Measurements from ENCODE around the gene WWOX.

WWOX gene

DNA sequence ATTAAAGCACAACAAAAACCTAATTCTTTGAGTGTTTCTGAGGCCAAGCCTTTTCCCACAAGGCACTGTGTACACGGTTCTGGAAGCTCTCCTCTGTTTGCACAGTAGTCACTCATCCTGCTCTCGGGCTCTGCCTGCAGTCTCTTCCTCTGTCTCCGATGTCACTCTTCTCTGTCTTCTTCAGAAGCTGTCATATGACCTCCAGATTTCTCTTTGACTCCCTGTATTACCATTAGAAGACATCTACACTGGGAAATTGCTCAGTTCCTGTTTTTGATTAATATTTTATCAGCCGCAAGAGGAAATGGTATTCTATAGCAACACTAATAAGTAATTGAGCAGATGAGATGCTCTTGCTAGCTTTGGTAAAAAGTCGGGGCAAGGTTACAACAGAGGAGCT lies 422.9 kb downstream of the WWOX start:
- TF ChIP-seq, protein P1, sequence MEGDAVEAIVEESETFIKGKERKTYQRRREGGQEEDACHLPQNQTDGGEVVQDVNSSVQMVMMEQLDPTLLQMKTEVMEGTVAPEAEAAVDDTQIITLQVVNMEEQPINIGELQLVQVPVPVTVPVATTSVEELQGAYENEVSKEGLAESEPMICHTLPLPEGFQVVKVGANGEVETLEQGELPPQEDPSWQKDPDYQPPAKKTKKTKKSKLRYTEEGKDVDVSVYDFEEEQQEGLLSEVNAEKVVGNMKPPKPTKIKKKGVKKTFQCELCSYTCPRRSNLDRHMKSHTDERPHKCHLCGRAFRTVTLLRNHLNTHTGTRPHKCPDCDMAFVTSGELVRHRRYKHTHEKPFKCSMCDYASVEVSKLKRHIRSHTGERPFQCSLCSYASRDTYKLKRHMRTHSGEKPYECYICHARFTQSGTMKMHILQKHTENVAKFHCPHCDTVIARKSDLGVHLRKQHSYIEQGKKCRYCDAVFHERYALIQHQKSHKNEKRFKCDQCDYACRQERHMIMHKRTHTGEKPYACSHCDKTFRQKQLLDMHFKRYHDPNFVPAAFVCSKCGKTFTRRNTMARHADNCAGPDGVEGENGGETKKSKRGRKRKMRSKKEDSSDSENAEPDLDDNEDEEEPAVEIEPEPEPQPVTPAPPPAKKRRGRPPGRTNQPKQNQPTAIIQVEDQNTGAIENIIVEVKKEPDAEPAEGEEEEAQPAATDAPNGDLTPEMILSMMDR (IDR thresholded peaks at IDR 0.05) = no peak
- Histone ChIP-seq H3K36me3 (no peaks in the 10 kb centered on the region), H3K4me1 (no peaks in the 10 kb centered on the region), H3K9me3 (no peaks in the 10 kb centered on the region), H3K4me3 (no peak overlapping the region), H3K27ac (no peak overlapping the region), H3K27me3 (no peaks in the 10 kb centered on the region)
- DNase-seq = no peak
- intact Hi-C loops (cut with DNase I; ENCODE audit: low total_unique reads) = no loop called here

DNA sequence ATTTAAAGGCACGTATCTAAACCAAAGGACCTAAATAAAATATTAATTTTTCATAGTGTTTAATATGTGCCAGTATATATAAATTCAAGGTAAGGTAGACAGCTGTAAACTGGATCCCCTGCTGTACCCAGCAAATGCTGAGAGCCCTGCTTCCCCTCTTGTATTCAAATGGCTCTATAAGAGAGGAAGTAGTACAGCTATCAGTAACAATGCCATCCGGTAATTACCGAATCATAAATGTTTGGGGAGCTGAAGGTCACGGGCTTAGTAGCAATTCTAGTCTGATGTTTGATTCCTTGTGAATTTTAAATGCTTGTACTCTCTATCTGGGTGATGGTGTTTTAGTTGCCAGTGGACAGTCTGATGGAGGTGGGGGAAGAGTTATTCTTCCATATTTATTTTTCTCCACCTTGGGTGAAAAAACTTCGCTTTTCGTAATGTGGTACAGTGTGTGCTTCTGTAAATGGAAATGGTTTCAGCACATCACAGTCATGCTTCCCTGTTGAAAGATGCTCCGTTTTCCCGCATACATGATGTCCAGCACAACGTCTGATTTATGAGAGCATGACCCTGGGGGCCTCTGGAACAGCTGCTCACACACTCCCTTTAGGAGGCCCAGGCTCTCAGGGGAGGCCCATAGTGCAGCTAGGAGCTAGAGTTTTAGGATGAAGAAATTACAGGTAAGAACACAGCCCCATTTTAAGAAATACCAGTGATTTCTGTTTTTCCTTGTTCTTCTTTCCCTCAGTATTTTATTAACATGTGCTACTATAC lies 423.9 kb downstream of the WWOX start:
- DNase-seq = no peak
- no peaks in the 10 kb centered on the region for H3K4me1 ChIP-seq
- no peaks in the 10 kb centered on the region for H3K9me3 ChIP-seq
- intact Hi-C loops (cut with DNase I; ENCODE audit: low total_unique reads) = no loop called here
- H3K36me3 ChIP-seq = no peaks in the 10 kb centered on the region
- no peaks in the 10 kb centered on the region for H3K27me3 ChIP-seq
- TF ChIP-seq, protein P1 (IDR thresholded peaks at IDR 0.05) = no peak
- H3K27ac ChIP-seq = no peak overlapping the region
- no peak overlapping the region for H3K4me3 ChIP-seq

DNA sequence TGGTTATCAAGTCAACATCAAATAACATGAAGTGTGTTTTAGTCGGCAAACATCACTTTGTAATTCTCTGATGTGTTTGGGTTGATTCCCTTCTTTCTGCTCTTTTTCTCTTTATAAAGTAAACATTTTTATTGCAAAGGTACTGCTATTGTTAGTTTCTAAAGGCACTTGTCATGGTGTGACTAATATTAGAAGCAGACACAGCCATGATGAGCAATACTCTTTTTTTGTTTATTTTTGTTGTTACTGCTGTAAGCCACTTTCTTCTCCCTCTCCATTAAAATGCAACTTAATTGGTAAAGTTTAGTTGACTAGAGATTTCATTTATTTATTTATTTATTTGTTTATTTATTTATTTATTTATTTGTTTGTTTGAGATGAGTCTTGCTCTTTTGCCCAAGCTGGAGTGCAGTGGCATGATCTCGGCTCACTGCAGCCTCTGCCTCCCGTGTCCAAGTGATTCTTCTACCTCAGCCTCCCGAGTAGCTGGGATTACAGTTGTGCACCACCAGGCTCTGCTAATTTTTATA lies 424.7 kb downstream of the WWOX start:
- intact Hi-C loops (cut with DNase I; ENCODE audit: low total_unique reads) = no loop called here
- Histone ChIP-seq H3K4me1 (no peaks in the 10 kb centered on the region), H3K9me3 (no peaks in the 10 kb centered on the region), H3K36me3 (no peaks in the 10 kb centered on the region), H3K27me3 (no peaks in the 10 kb centered on the region), H3K4me3 (no peak overlapping the region), H3K27ac (no peak overlapping the region)
- no peak for DNase-seq
- TF ChIP-seq, protein P1 (IDR thresholded peaks at IDR 0.05) = no peak

DNA sequence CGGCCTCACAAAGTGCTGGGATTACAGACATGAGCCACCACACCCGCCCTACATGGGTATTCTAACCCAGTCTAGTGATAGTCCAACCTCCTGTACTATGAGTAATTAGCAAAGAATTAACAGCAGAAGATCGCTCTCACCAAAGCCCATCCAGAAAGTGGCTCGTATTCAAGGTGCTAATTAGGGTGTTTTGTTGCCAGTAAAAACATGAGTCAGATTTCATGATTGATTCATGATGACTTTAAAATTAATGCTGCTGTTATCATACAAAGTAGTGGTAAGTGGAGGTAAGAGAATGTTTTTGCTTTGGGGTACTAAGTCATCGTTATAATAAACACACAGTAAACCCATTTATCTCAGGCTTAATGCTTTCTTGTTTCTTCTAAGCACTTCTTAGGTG lies 428.8 kb downstream of the WWOX start:
- no peaks in the 10 kb centered on the region for H3K9me3 ChIP-seq
- intact Hi-C loops (cut with DNase I; ENCODE audit: low total_unique reads) = no loop called here
- H3K36me3 ChIP-seq = no peaks in the 10 kb centered on the region
- no peak overlapping the region for H3K4me3 ChIP-seq
- TF ChIP-seq, protein P1 (IDR thresholded peaks at IDR 0.05) = no peak
- DNase-seq = no peak
- H3K4me1 ChIP-seq = no peaks in the 10 kb centered on the region
- no peaks in the 10 kb centered on the region for H3K27me3 ChIP-seq
- H3K27ac ChIP-seq = no peak overlapping the region

DNA sequence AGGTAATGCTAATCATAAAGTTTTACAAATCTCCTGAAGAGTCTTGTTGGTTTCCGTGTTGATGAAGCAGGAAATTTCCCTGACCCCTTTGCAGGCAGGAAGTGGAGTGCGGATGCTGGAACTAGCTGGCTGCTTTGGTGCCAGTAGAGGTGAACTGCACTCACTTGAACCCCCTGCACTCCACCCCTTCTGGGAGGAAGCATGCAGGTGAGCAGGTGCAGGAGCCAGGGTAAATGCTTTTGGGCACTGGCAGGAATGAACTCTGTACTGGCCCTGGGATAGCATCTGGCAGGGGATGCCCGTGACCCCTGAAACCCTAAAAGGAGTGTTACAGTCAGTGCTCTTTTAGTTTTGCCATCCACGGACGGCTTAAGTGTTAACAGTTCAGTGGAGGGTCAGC lies 430.4 kb downstream of the WWOX start:
- TF ChIP-seq, protein P1 (IDR thresholded peaks at IDR 0.05) = no peak
- H3K4me1 ChIP-seq = no peaks in the 10 kb centered on the region
- no peaks in the 10 kb centered on the region for H3K9me3 ChIP-seq
- H3K27ac ChIP-seq = no peak overlapping the region
- H3K36me3 ChIP-seq = no peaks in the 10 kb centered on the region
- no peaks in the 10 kb centered on the region for H3K27me3 ChIP-seq
- H3K4me3 ChIP-seq = no peak overlapping the region
- DNase-seq = no peak
- intact Hi-C loops (cut with DNase I; ENCODE audit: low total_unique reads) = no loop called here

All from tibial artery (tissue), 4 donors.